Myocyte (in vitro differentiated cells): ENCODE data around the gene DYNC2LI1. TPM values are rescaled to one million over a fixed set of nuclear protein-coding genes. Genes with fewer than 3 reads are reported as not detected.

Experiments used
- DNase-seq: peaks from one replicate; pipeline ENCODE4 v3.0.0-alpha.2; 2012; ENCODE audit warnings: low read depth
- total RNA-seq: library from RNA; depleted of rRNA; stranded (reverse); fragments of >200 nt; gene quantifications from 2 replicates; pipeline ENCODE4 v1.2.3, GENCODE V29; 2014

Gene DYNC2LI1
- total RNA-seq, 1 donor from 2014 or later, result 29.0 TPM

DNA sequence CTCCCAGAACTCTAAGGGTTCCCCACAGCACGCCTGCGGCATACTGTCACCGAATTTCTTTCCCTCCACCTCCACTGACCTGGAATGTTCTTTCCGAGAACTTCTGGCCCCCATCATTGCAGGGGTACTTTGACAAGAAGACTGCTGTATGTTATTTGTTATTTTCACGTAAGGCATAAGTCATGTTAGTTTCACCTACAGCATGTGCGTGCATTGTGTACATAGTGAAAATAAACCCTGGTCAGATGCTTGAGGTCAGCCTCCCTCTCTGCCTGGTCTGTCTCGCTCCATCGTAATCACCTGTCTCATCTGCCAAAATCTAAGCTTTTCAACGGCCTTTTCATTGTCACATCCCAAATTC lies 69.0 kb downstream of the DYNC2LI1 start:
- no peak for DNase-seq

- DNase-seq, result no peak
Measured at GRCh38 chr2:43845181-43845580, 71.3 kb downstream of the DYNC2LI1 start.

- DNase-seq, result no peak
Measured at GRCh38 chr2:43846140-43846793, 72.4 kb downstream of the DYNC2LI1 start.

DNA sequence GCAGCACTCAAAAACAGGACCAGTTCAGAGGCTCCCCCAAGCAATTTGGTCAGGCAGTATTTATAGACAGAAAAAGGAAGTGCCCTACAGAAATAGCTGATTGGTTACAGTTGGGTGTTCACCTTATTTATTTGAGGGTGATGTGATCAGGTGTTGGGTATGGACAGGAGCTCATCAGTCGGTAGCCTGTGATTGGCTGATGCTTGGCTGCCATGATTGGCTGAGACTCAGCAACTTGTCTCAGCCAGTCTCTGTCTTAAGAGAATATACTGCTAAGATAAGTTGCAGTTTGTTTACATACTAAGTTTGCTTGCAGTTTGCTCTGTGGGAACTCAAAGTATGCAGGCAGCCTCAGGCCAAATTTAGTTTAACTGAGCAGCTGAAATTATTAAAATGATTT lies 74.4 kb downstream of the DYNC2LI1 start:
- DNase-seq, result peak; percentile 27

- peak; percentile 71 for DNase-seq
Measured at GRCh38 chr2:43851011-43851980, 77.5 kb downstream of the DYNC2LI1 start.

- DNase-seq, result no peak
Measured at GRCh38 chr2:43852196-43852730, 78.4 kb downstream of the DYNC2LI1 start.

GRCh38 chr2:43853141-43854081 lies 79.6 kb downstream of the DYNC2LI1 start:
- peak; percentile 40 for DNase-seq

GRCh38 chr2:43854671-43855070 lies 80.8 kb downstream of the DYNC2LI1 start:
- DNase-seq, result no peak

- no peak for DNase-seq
Measured at GRCh38 chr2:43855292-43855691, 81.5 kb downstream of the DYNC2LI1 start.

Other genes with a start within 250 kb of the DYNC2LI1 start
- 16.9 and 23.2 TPM in 2 replicates for gene THADA, start 178.0 kb upstream of the DYNC2LI1 start, total RNA-seq
- 0.24 and 1.1 TPM in 2 replicates for gene PLEKHH2, start 136.8 kb upstream of the DYNC2LI1 start, total RNA-seq
- 0.24 TPM in 1 of 2 replicates, not detected in the other for gene C1GALT1C1L, start 97.6 kb upstream of the DYNC2LI1 start, total RNA-seq
- not detected in 2 replicates for gene ABCG5, start 64.8 kb downstream of the DYNC2LI1 start, total RNA-seq
- not detected in 2 replicates for gene ABCG8, start 64.9 kb downstream of the DYNC2LI1 start, total RNA-seq
- gene LRPPRC, start 221.9 kb downstream of the DYNC2LI1 start, total RNA-seq, result 76.8 and 80.3 TPM in 2 replicates